Spleen (tissue), 7 donors: ENCODE measurements around the gene GADD45B.

Experiments
- POLR2A ChIP-seq, 3 donors: fragments of 450-650 bp; IDR thresholded peaks; one replicate each; pipeline ENCODE4 v1.5.1; 2017; ENCODE audit warnings: antibody characterized with exemption in 3 of 3, mild to moderate bottlenecking in 1 of 3
- TF ChIP-seq, protein P1 (sequence below), 11 experiments: fragments of 200-600 bp in 7 of 11; fragments of 450-650 bp in 4 of 11; sonication (generic) in 4 of 11; IDR thresholded peaks in 8 of 11; conservative IDR thresholded peaks in 3 of 11; 1 replicate in 7 of 11; 2 replicates in 4 of 11; pipeline versions ENCODE4 v1.4.0 to v1.8.0; 2016 to 2021; ENCODE audit warnings: antibody characterized with exemption in 11 of 11, inconsistent platforms in 4 of 11, mild to moderate bottlenecking in 1 of 11
- donor health status: DM: no; HTN: no; CAD: no; lungs with moderate emphysema.
- donor health status: DM: no; HTN: no; CAD: no.
- donor health status: DM: no; HTN: no; CAD: no.

DNA sequence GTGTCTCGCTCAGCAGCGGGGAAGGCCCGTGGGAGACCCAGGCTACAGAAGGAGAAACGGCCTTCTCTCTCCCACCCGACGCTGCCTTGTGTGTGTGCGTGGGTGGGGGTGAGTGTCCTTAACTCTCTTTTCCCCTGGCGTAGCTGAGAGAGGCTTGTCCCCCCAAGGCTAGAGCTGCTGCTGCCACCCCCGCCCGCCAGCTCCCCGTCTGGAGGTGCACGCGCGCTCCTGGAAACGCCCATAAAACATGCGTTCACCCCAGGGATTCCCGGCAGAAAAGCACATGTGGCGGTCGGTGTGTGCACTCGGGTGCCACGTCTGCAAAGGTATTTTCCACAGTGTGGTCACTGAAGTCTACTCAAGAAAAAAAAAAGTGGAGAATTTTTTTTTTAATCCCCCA, 36.1 kb downstream of the GADD45B start:
- TF ChIP-seq, protein P1, sequence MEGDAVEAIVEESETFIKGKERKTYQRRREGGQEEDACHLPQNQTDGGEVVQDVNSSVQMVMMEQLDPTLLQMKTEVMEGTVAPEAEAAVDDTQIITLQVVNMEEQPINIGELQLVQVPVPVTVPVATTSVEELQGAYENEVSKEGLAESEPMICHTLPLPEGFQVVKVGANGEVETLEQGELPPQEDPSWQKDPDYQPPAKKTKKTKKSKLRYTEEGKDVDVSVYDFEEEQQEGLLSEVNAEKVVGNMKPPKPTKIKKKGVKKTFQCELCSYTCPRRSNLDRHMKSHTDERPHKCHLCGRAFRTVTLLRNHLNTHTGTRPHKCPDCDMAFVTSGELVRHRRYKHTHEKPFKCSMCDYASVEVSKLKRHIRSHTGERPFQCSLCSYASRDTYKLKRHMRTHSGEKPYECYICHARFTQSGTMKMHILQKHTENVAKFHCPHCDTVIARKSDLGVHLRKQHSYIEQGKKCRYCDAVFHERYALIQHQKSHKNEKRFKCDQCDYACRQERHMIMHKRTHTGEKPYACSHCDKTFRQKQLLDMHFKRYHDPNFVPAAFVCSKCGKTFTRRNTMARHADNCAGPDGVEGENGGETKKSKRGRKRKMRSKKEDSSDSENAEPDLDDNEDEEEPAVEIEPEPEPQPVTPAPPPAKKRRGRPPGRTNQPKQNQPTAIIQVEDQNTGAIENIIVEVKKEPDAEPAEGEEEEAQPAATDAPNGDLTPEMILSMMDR (IDR thresholded peaks at IDR 0.05 in 8 of 11, conservative IDR thresholded peaks at IDR 0.05 in 3 of 11) = no peak
- TF ChIP-seq POLR2A (IDR thresholded peaks at IDR 0.05) = no peak
